Measurements from ENCODE around the gene STPG1. TPM values are rescaled to one million over a fixed set of nuclear protein-coding genes. Genes with fewer than 3 reads are reported as not detected.

The STPG1 gene
- total RNA-seq, 1 donor: 10.0 TPM

- no peak overlapping the region for H3K4me3 ChIP-seq (ENCODE audit: low read depth, low read length)
- DNase-seq (ENCODE audit: low read depth): peak; percentile 31
- TF ChIP-seq CTCF (IDR thresholded peaks at IDR 0.05; ENCODE audit: insufficient read depth, low read length): peak; percentile 42
Observed at GRCh38 chr1:24308365-24309015, 105.1 kb downstream of the STPG1 start.

Other genes with a start within 250 kb of the STPG1 start
- gene IFNLR1, start 226.5 kb downstream of the STPG1 start, total RNA-seq (ENCODE audit: low replicate concordance): 0.36 TPM in 1 of 2 replicates, not detected in the other
- not detected in 2 replicates for gene GRHL3, start 94.4 kb downstream of the STPG1 start, total RNA-seq (ENCODE audit: low replicate concordance)
- 42.2 and 74.2 TPM in 2 replicates for gene NIPAL3, start 2.0 kb upstream of the STPG1 start, total RNA-seq (ENCODE audit: low replicate concordance)
- 5.1 and 17.7 TPM in 2 replicates for gene RCAN3, start 89.1 kb upstream of the STPG1 start, total RNA-seq (ENCODE audit: low replicate concordance)
- not detected in 2 replicates for gene NCMAP, start 142.3 kb upstream of the STPG1 start, total RNA-seq (ENCODE audit: low replicate concordance)
- 74.3 and 108 TPM in 2 replicates for gene SRRM1, start 229.5 kb upstream of the STPG1 start, total RNA-seq (ENCODE audit: low replicate concordance)